ENCODE data around the gene NUCB2.
A peak's percentile ranks its signal among the peaks of the same experiment; 100 is the strongest.
"Not testable (repeated sequence)": the region's sequence is repeated elsewhere in the genome, so short reads cannot be mapped to it uniquely, and the experiment has no call there.

Gene NUCB2

GRCh38 chr11:17240780-17241179 is 35.8 kb upstream of the NUCB2 start:
- no peak for TF ChIP-seq CTCF (IDR thresholded peaks at IDR 0.05; ENCODE audit: control insufficient read depth, insufficient read depth, low read depth, low read length, missing control alignments)

DNA sequence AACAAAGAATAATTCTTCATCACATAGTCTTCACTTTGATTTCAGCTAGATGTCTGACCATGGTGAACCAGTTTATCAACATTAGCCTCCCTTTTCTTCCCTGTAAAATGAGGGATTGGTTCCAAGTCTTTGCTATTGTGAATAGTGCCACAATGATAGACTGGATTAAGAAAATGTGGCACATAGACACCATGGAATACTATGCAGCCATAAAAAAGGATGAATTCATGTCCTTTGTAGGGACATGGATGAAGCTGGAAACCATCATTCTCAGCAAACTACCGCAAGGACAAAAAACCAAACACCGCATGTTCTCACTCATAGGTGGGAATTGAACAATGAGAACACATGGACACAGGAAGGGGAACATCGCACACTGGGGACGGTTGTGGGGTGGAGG is 33.6 kb upstream of the NUCB2 start:
- not testable (repeated sequence) for H3K4me3 ChIP-seq (ENCODE audit: control insufficient read depth, low read depth, low read length); DNase-seq (ENCODE audit: low read depth)

More at GRCh38 chr11:17240780-17241179, 35.8 kb upstream of the NUCB2 start:
- DNase-seq (ENCODE audit: low read depth), result no peak
- no peak overlapping the region for H3K4me3 ChIP-seq (ENCODE audit: control insufficient read depth, low read depth, low read length)

DNA sequence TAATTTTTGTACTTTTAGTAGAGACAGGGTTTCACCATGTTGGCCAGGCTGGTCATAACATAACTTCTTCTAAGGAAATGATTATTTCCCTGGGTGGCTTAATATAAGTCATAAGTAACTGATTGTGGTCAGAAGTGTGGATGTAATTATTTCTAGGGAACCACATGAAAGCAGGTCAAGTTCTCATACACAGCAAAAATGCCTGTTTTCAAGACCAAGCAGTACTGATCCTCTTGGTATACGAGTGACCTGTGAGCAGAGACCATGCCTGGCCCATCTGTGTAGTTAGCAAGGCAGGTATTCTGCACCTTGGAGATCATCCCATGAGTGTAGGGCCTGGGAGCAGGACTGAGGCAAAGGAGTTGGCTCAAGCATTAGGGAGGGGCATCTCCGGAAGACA is 32.5 kb upstream of the NUCB2 start:
- DNase-seq (ENCODE audit: low read depth), result no peak
- no peak for TF ChIP-seq CTCF (IDR thresholded peaks at IDR 0.05; ENCODE audit: control insufficient read depth, insufficient read depth, low read depth, low read length, missing control alignments)
- H3K4me3 ChIP-seq (ENCODE audit: control insufficient read depth, low read depth, low read length), result no peak overlapping the region

- no peak overlapping the region for H3K4me3 ChIP-seq (ENCODE audit: control insufficient read depth, low read depth, low read length)
- no peak for DNase-seq (ENCODE audit: low read depth)
- no peak for TF ChIP-seq CTCF (IDR thresholded peaks at IDR 0.05; ENCODE audit: control insufficient read depth, insufficient read depth, low read depth, low read length, missing control alignments)
These were observed 25.8 kb upstream of the NUCB2 start for GRCh38 chr11:17250561-17251350.

- TF ChIP-seq CTCF (IDR thresholded peaks at IDR 0.05; ENCODE audit: control insufficient read depth, insufficient read depth, low read depth, low read length, missing control alignments), result no peak
- H3K4me3 ChIP-seq (ENCODE audit: control insufficient read depth, low read depth, low read length), result no peak overlapping the region
- DNase-seq (ENCODE audit: low read depth), result no peak
These were observed 23.8 kb upstream of the NUCB2 start for GRCh38 chr11:17252704-17253103.

- TF ChIP-seq CTCF (IDR thresholded peaks at IDR 0.05; ENCODE audit: control insufficient read depth, insufficient read depth, low read depth, low read length, missing control alignments), result no peak
- H3K4me3 ChIP-seq (ENCODE audit: control insufficient read depth, low read depth, low read length), result no peak overlapping the region; the same call in 1 of the 2 replicates
- DNase-seq (ENCODE audit: low read depth), result peak; percentile 97
These were observed 20.0 kb upstream of the NUCB2 start for GRCh38 chr11:17256512-17256911.

- H3K4me3 ChIP-seq (ENCODE audit: control insufficient read depth, low read depth, low read length), result no peak overlapping the region
- no peak for TF ChIP-seq CTCF (IDR thresholded peaks at IDR 0.05; ENCODE audit: control insufficient read depth, insufficient read depth, low read depth, low read length, missing control alignments)
- DNase-seq (ENCODE audit: low read depth), result no peak
These were observed 19.3 kb upstream of the NUCB2 start for GRCh38 chr11:17257196-17257595.

Data from AG09309 (cell line).